Activated CD4-positive, alpha-beta T cell treated with anti-CD3 and anti-CD28 coated beads for 48 hours (primary cell): ENCODE results near the gene CDT1.
"Not testable (repeated sequence)": the region's sequence is repeated elsewhere in the genome, so short reads cannot be mapped to it uniquely, and the experiment has no call there.

Experiments
- DNase-seq: peaks from one replicate; pipeline ENCODE4 v3.0.0-alpha.2; 2020

Gene CDT1

DNA sequence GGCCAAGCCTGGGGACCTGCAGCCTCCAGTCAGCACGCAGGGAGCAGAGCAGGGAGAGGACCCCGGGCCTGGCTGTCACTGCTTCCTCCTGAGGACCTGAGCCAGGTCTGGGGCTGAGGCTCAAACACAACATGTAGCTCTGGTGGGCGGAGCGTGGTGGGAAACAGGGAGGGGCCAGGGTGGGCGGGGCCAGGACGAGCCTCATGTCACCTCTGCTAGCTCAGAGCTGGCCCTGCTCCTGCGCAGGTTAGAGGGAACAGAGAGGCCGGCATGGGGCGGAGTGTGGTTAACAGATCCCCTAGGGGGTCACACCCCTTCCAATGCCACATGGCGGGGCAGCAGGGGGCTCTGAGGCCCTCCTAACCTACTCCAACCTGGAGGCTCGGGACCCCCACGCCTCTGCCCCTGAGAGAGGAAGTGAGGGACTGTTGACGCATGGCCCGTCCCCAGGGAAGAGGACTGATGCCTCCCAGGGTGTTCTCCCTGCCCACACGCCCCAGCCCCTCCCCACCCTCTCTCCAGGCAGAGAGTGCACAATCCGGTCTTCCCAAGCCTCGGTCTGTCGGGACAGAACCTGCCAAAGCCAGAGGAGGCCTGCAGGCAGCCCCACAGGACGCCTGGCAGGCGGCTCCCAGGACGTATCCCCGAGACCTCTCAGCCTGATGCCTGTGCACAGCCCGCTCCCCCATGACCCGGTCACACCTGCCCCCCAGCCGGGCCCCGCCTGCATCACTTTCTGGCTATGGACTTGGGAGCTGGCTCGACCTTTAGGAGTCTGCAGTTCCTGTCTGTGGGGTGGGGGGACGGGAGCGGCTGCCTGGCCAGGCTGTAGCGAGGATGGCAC lies 33.8 kb upstream of the CDT1 start:
- DNase-seq: peak; percentile 56

DNA sequence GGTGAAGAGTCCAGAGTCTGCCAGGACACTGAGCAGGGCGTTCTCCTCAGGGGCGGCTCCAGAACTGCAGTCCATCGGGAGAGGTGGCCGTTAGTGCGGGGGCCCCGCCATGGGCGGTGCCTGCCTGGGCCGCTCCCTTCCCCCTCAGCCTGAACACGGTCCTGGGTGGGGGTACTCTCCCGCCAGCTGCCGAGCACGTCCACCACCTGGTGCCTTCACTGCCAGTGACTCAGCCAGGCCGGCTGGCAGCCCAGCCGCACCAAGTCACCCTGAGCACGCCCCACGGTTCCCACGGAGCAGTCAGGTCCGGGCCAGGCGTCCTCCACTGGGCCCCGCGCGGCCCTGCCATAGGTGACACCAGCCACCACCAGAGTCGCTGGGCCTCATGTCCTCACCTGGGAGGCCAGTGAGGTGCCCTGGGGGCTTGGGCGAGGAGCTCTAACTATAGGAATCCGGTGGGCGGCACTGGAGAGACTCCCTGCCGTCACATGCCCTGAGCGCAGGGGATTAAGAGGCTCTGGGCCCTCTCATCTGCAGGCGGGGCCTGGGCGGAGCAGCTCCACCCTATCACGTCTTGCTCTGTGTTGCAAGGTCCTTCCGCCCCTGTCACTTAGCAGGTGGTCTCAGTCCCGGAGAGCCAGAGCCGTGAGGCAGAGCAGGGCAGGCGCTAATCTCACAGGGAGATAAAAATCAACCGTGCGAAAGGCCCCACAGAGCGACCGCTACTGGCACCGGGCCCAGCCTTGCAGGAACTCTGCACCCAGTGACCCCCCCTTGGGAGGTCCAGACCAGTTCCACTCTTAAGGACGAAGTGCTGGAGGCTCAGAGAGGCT lies 32.9 kb upstream of the CDT1 start:
- peak; percentile 37 for DNase-seq

DNA sequence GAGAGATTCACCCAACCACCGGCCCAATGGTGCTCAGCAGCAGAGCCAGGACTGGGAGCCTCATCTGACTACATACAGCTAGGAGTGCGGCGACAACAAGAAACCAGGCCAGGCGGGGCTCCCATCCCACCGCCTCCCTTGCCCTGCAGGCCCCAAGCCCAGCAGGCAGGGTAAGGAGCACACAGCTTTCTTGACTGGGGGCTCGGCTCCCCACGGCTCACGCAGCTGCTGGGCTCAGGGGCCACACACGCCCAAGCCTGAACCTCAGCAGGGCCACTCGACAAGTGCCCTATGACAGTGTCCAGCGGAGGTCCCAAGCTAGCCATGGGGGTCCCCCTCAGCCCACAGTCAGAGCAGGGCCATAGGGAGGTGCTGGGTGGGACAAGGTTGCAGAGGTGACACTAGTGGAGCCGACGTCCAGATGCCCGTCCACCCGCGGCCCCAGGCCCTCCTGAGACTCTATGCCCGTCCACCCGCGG lies 32.3 kb upstream of the CDT1 start:
- no peak for DNase-seq

DNA sequence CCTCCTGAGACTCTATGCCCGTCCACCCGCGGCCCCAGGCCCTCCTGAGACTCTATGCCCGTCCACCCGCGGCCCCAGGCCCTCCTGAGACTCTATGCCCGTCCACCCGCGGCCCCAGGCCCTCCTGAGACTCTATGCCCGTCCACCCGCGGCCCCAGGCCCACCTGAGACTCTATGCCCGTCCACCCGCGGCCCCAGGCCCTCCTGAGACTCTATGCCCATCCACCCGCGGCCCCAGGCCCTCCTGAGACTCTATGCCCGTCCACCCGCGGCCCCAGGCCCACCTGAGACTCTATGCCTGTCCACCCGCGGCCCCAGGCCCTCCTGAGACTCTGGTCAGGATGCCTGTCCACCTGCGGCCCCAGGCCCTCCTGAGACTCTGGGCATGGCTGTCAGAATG lies 31.8 kb upstream of the CDT1 start:
- not testable (repeated sequence) for DNase-seq

DNA sequence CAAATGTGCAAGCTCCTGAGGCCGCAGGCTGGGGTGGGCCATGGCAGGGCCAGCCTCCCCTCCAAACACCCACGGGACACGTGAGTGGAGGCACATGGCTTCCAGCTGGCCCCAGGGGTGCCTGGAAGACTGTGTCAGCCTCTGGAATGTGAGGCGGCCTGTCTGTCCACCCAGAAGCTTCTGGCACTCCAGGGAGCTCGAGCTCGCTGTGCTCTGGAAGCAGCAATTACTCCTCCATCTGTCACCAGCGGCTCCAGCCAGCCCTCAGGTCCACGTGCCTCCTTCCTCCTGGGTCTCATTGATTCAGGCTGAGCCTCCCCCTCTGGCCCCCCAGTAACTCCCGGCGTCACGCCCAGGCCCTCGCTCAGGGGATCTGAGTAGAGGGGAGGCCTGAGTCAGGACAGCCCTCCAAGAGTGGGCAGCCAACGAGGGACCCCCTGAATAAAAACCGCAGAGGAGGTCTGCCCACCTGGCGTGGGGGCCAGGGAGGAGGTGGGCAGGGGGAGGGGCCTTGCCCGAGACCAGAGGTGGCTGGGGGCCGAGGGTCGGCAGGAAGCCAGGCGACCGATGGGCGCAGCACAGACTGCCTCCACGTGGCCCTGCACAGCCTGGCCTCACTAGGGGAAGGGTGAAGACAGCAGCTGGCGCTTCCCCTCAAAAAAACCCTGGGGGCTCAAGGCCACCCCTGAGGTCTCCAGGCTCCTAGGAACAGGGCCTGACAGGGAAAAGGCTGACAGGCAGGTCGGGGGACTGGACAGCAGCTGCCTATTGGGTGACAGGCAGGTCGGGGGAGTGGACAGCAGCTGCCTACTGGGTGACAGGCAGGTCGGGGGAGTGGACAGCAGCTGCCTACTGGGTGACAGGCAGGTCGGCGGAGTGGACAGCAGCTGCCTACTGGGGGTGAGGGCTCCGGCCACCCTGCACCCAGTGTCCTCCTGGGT lies 30.4 kb upstream of the CDT1 start:
- no peak for DNase-seq

DNA sequence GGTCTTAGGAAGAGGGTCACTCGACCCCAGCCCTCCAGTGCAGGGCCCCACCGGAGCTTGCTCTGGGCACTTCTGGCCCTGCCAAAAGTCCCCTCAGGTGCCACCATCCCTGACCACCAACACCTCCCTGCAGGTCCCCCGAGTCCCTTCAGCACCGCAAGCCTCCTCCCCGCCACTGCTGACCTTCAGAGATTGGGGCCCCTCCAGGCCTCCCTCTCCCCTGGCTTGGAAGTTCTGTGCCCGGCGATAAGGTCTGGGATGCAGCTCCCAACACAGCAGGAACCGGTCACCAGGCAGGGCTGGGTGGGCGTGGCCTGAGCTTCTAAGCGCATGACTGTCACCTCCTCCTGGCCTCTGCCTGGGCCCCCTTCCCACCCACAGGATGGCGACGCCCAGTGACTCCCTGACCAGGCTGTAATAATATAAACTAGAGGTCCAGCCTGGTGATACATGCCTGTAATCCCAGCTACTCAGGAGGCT lies 29.7 kb upstream of the CDT1 start:
- no peak for DNase-seq

DNA sequence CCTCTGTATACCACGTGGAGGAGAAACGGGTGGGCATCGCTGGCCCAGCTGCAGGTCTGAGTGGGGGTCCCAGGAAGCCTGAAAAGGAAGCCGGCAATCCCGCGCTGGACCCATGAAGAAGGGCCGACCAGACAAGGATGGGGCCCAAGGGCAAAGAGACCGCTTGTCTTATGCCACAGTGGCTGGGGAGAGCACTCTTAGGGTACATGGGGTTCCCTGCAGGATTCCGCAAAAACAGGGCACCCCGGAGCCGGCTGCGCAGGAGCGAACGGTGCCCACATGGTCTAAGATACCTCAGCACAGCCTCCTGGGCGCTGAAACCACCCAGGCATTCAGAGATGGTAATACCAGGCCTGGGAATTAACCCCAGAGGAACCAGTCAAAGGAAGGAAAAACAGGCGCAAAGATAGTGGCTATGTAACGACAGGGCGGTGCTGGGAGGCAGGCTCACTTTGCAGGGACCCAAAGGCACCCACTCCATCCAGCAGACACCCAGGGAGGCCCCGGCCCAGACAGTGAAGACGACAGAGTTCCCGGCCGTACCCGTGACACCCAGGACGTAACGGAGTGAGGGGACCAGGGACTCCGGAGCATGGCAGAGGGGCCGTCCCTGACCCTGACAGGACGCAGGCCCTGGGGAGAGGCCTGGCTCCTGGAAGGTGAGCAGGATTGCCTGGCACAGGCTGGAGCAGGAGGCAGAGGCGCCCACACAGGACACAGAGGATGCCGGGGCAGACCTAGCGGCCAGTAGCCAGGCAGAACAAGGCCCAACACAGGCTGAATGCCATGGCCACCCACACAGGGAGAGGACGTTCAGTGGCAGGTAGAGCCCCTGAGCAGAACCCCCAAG lies 28.8 kb upstream of the CDT1 start:
- DNase-seq: no peak

DNA sequence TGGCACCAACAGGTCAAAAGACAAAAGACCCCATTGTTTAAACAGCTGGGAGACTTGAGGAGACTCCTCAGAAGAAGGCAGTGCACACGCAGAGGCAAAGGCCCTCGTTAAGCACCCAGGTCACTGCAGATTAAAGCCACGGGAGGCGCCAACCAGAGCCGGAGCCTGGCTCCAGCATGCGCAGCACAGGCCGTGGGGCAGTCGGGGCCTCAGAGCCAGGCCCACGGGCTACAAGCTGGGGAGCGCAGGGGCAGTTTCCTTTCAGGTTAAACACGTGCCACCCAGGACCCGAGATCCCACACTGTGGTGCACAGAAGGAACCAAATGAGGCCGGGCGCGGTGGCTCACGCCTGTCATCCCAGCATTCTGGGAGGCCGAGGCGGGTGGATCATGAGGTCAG lies 27.8 kb upstream of the CDT1 start:
- DNase-seq: no peak

DNA sequence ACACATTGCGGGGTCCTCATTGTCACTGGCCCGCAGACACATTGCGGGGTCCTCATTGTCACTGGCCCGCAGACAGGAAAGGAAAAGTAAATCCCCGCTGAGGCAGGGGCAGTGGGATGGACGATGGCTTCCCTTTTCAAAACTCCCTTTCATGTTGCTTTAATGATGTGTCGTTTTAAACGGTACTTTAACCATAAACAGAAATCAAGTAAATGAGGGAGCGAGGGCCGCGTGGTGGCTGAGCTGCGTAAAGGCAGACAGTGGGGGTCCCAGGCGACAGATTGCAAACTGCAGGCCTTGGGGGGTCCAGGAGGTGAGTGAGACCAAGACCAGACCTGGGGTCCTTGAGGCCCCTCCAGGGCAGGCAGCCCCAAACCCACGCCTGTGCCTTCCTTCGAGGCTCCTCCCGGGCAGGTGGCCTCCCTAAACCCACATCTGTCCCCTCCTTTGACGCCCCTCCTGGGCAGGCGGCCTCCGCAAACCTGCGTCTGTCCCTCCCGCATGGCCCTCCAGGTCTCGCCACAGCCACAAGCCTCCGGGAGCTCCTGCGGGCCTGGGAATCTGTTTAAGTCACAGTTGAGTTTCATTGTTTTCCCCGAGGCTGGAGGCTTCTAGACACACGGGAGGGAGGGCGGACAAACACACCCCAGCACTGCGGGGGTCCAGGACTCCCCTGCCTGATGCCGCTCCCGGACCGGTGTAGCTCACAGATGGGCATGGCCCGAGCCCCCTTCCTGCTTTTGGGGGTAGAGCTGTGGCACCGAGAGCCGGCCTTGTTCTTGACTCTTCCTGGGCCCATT lies 25.9 kb upstream of the CDT1 start:
- no peak for DNase-seq

DNA sequence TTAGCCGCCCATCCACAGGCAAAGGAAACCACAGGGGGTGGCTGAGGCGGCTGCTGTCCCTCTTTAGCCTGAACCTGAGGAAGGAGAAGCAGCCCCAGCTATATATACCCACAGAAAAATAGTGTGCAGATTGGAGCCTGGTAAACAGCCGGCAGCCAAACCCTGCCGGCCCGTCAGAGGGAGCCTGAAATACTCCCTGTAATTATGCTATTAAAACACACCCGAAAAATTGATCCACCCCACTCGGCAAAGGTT lies 25.4 kb upstream of the CDT1 start:
- DNase-seq: no peak

DNA sequence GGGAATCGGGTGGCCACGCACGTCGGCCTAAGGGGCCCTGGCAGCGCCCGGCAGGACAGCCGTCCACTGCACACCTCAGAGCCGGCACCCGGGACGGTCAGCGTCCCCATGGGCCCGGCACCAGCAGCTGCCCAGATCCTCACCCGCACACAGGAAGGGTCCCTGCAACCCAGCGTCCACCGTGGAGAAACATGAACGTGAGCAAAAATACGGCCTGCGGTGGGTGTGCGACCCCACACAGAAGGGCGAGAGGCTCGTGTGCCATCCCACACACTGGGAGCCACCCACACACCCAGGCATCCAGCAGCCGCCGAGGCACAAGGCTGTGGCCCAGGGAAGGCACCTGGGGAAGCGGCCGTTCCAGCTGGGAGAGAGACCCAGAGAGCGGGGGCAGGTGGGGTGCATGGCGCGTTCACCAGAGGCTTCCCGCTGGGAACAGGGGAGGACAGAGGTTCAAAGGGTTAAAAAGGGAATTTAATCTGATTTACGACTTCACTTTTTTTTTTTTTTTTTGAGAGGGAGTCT lies 25.0 kb upstream of the CDT1 start:
- no peak for DNase-seq

DNA sequence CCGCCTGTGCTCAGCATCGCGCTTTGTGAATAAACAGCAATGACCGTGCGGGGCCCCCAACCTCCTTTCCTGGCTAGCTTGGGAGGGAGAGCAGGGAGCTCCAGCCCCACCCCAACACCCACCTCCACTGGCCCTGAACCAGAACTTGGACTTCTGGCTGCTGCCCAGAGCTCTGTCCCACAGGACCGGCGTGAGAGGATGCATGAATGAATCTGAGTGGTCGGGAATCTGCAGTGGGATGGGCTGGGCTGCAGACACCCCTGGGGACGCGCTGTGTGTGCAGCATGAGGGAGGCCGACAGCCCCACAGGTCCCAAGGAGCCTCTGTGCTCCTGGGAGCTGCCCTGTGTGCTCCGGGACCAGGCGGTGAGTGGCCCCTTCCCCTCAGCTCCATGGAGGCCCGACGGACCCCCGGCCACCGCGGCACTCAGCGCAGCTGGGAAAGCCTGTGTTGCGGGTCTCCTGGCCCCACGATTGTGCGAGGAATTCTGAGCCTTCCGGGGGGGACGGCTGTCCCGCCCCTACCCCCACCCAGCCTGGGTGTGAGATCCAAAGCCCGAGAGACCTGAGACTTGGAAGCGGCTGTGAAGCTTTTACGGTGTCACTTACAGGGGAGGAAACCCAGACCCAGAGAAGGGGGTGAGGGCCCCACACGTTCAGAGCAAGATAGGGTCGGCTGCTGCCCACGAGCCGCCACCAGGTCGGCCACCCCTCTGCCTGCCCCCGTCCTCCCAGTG lies 24.0 kb upstream of the CDT1 start:
- no peak for DNase-seq

DNA sequence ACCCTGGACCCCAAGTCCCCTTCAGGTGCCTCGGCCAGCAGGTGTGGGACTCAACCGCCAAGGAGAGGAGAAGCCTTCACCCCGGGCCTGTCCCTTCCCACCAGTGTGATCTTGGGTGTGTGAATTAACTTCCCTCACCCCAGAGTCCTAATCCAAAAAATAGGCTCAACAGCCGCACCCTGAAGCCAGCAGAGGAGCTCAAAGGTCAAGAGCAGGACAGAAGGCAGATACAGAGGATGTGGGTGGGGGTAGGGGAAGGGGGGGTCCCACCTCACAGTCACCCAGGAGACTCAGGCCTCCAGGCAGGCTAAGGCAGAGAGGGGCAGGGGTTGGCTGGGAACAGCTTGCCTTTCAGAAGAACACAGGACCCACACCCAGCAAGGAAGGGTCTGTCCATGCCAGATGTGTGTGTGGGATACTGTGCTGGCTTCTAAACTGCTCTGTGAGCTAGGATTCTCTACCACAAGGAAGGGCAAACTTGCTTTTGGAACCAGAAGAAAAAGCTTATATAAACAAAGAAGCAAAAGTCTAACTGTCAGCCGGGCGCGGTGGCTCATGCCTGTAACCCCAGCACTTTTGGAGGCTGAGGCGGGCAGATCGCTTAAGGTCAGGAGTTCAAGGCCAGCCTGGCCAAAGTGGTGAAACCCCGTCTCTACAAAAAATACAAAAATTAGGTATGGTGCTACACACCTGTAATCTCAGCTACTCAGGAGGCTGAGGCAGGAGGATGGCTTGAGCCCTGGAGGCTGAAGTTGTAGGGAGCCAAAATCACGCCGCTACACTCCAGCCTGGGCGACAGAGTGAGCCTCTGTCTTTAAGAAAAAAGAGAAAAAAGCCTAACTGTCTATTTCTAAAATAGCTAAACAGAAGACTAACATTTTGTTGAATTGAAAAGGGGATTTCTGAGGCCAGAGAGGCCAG lies 23.2 kb upstream of the CDT1 start:
- DNase-seq: no peak

DNA sequence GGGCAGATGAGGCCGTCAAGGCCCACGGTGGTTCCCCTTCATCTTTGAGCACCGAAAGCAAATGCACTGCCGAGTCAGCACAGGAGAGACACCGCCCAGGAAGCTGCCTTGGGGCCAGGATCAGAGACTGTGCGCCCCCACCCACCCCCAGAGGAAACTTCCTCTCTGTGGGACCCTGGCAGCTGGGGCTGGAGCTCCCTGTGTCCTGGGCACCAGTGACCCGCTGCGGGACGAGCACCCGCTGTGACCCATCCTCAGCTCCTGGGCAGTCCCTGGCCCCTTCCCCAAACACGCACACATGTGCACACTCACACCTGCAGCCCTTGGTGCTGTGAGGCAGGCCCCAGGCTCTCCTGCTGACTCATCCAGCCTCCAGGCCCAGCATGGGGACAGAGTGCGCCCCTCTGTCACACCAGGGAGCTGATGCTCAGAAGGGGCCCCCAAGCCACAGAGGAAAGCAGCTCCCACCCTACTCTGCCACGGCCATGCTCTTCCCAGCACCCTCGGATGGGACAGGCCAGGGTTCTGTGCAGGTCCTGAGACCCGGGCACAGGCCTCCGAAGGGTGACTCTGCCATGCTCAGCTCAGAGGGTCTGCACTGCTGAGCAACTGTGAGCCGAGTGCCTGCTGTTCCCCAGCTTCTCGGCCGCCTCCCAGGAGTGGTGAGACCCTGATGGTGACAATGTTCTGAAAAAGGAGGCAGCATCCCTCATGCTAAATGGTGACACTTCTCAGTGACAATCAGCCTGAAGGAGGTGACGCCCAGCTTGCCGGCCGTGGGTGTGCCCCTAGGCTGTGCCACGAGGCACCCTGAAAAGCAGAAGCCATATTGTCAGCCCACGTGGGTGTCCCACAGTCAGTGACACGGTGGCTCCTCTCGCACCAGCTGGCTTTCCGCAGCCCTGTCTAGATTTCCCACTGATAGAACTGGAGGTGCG lies 22.2 kb upstream of the CDT1 start:
- peak; percentile 84 for DNase-seq

DNA sequence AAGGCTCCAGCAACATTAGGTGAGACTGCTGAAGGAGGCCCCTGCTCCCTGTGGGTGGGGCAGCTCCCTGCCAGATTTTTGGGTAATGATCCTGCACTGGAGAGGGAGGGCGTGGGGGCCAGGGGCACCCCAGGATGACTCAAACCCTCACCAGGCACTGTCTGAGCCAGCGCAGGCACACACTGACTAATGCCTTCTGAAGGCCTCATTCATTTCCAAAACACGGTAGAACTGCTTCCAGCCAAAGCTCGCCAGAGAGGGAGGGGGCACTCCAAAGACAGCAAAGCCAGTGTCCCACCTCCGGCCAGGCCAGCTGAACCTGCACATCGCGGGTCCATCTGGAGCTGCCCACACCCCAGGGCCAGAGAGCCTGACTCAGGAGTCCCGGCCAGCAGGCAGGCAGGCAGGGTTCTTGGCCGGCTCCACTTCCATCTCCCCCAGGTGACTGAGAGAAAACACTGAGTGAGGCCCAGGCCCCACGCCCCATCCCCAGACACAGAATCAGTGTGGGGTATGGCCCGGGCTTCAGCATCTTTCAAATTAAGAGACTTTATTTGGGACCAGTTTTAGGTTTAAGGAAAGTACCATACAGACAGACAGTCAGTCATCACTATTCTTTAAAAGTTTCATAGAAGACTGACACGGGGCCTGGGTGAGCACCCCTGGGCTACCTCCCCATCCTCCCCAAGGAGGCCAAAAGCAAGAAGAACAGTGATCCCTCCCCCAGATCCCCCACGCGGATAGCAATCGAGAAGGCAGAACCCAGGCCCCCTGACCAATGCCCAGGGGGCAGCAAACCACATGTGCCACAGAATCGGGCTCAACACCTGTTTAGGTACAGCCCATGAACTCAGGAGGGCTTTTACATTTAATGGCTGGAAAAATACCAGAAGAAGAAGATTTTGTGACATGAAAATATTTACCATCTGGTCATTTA lies 20.9 kb upstream of the CDT1 start:
- DNase-seq: peak; percentile 90

DNA sequence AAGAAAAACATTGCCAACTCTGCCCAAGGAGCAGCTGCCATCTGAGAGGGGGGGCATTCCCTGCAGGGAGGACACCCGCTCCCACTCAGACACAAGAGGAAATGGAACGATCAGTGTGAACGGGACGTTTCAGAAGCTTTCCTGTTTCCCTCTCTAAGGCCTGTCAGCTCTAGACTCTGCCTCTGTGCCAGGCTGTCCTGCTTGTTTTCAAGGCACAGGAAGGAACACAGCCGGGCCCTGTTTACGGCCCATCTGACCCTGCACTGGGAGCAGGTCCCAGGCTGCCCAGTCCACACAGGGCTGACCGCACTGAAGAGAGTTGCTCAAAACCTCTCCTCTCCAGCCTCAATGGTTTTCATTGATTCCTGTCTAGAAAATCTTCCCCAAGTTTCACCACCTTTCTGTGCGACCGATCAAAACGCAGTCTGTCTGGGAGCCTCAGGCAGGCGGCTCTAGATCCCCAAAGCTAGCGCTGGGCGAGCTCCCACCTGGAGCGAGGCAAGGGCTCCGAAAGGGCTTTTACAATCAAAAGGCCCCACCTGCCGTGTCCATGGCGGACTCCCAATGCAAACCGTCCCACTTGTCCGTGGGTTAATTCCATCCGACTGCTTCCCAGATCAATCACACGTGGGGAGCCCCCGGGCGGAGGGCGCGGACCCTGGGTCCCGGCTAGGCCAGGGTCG lies 20.1 kb upstream of the CDT1 start:
- no peak for DNase-seq
